GM12874 (cell line): ENCODE results near the gene NTN3.

ENCODE experiments used
- CTCF ChIP-seq: IDR thresholded peaks from 2 replicates; pipeline ENCODE4 v1.5.1; 2011; ENCODE audit warnings: low read depth, mild to moderate bottlenecking, control low read depth, low read length, moderate library complexity; ENCODE audit not compliant: insufficient read depth

NTN3 gene

GRCh38 chr16:2457946-2458345 lies 13.2 kb upstream of the NTN3 start:
- no peak for TF ChIP-seq CTCF

GRCh38 chr16:2458887-2459646 lies 12.0 kb upstream of the NTN3 start:
- TF ChIP-seq CTCF, result no peak

- no peak for TF ChIP-seq CTCF
Measured at GRCh38 chr16:2459647-2460390, 11.3 kb upstream of the NTN3 start, which contains the start of gene TEDC2. TSS of gene TEDC2 (plus strand) at chr16:2460109. CDS start at chr16:2460145, 36 bp downstream.

GRCh38 chr16:2460391-2460713 lies 10.7 kb upstream of the NTN3 start:
- no peak for TF ChIP-seq CTCF

GRCh38 chr16:2460916-2461315 lies 10.2 kb upstream of the NTN3 start:
- TF ChIP-seq CTCF, result no peak

- no peak for TF ChIP-seq CTCF
Measured at GRCh38 chr16:2462031-2462866, 8.8 kb upstream of the NTN3 start.

GRCh38 chr16:2464333-2464732 lies 6.8 kb upstream of the NTN3 start:
- no peak for TF ChIP-seq CTCF
